Omental fat pad (tissue), 4 donors: ENCODE data around the gene CFAP77. TPM values are rescaled to one million over a fixed set of nuclear protein-coding genes. Genes with fewer than 3 reads are reported as not detected.

Source experiments
- ATAC-seq: fragments of 150-250 bp; one replicate; pipeline ENCODE4 v1.9.1; 2016; ENCODE audit warnings: mild to moderate bottlenecking, moderate library complexity; ENCODE audit not compliant: low FRiP score
- DNase-seq: peaks from one replicate; pipeline ENCODE4 v3.0.0-alpha.2; 2019; ENCODE audit warnings: low spot score
- CTCF ChIP-seq, 3 donors: fragments of 450-650 bp; IDR thresholded peaks; one replicate each; pipeline ENCODE4 v1.5.1; 2016 to 2017; ENCODE audit warnings: antibody characterized with exemption in 3 of 3, mild to moderate bottlenecking in 3 of 3, moderate library complexity in 2 of 3
- total RNA-seq, 4 donors: library from RNA; depleted of rRNA; stranded (reverse); fragments of >200 nt; gene quantifications; one replicate each; pipeline ENCODE4 v1.1.0, GENCODE V29; 2016

CFAP77 gene
- total RNA-seq, 4 donors from 2014 or later: not detected

GRCh38 chr9:132575811-132576210 is 165.8 kb downstream of the CFAP77 start:
- no peak for ATAC-seq
- no peak for DNase-seq
- no peak for TF ChIP-seq CTCF (IDR thresholded peaks at IDR 0.05)

- ATAC-seq (no peak), DNase-seq (no peak)
- TF ChIP-seq CTCF (IDR thresholded peaks at IDR 0.05): no peak
Measured at GRCh38 chr9:132577119-132577518, 167.1 kb downstream of the CFAP77 start.

DNA sequence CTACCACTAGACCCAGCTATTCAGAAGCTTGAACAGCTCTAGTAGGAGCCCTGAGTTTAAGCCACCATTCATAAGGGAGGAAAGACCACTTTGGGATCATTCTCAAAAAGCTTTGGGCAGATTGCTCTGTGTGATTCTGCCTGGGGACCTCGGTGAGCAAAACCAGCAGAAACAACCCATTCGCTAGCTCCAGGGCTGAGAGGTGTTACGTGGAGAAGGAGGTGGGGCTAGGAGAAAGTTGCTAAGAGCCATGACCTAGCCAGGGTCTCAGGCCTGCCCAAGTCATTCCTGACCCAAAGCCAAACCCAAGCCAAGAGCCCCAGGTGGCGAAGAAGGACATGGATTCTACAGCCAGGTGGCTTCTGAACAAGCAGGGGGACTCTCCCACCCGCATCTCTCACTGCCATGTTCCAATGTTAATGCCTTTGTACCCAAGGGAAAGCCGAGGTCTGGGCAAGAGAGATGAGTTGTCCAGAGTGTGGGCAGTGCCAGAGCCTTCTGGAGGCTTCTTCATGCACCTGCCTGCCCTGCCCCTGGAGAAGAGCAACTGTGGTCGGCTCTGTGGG is 168.4 kb downstream of the CFAP77 start:
- DNase-seq (no peak), ATAC-seq (no peak)
- TF ChIP-seq CTCF (IDR thresholded peaks at IDR 0.05): no peak

DNA sequence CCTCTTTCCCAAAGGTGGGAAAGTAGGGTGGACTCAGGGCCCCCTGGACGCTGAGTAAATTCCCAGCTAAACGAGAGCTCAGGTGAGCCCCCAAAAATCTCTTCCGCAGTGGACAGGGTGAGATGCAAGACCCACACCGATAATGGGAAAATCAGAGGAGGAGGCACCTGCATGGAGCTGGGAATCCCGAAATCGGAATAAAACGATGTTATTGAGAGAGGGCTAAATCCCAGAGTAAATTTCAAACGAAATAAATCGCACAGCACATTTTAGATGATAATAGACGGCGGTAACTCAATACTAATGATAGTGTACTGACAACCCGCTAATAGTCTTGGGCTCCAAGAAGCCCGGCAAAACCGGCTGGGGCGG is 169.4 kb downstream of the CFAP77 start:
- ATAC-seq (no peak), DNase-seq (no peak)
- no peak for TF ChIP-seq CTCF (IDR thresholded peaks at IDR 0.05)

- no peak for TF ChIP-seq CTCF (IDR thresholded peaks at IDR 0.05)
- ATAC-seq: no peak
- no peak for DNase-seq
Measured at GRCh38 chr9:132582276-132582785, 172.3 kb downstream of the CFAP77 start, which contains the start of gene BARHL1. Gene BARHL1 (plus strand): TSS chr9:132582606. CDS start chr9:132582798, 192 bp downstream.

- TF ChIP-seq CTCF (IDR thresholded peaks at IDR 0.05): no peak
- ATAC-seq (no peak), DNase-seq (no peak)
Measured at GRCh38 chr9:132582786-132583583, 173.0 kb downstream of the CFAP77 start.
